Suppressor macrophage (primary cell): Measurements from ENCODE around the gene MICAL3.
A peak's percentile ranks its signal among the peaks of the same experiment; 100 is the strongest.

Source experiments
- DNase-seq, 4 experiments: peaks; one replicate each; pipeline ENCODE4 v3.0.0-alpha.2; 2020 to 2022

MICAL3 gene

DNA sequence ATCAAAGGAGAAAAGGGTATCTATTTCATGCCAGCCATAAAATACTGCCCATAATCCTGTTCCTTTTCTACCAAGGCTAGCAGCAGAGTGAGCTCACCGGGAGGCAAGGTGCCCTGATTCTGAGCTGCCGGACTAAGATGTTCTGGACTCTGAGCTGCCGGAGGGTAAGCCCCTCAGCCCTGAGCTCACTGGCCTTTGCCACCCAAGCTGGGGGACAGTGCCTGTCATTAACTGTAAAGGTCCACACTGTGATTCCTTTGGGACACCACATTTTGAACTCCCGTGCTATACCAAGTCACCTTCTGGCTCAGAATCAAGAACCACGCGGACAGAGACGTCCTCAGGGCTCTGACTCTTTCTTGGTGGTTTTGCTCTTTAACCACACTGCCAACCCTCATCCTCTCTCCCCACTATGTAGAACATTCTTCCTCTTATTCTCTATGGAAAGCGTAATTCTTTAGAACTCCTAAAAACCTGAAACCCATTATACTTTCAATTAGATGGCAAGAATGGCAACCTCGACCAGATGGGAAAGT is 161.6 kb downstream of the MICAL3 start:
- no peak for DNase-seq

DNA sequence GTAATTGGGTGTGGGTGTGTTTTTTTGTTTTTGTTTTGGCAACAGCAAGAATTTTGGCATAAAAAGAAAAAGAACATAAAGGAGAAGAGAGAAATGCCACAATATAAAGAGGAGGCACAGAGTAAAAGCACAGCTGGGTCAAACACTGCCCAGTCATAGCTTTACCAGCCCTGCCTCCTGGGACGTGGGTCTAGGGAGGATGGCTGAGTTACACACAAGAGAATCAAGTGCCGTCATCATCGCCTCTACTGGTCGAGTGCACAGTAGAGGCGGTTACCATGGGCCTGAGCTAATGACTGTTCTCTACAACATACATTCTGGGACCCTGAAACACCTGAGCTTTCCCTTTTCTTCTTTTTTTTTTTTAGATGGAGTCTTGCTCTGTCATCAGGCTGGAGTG is 162.5 kb downstream of the MICAL3 start:
- DNase-seq: no peak

- DNase-seq: no peak
Measured at GRCh38 chr22:17860220-17860965, 164.0 kb downstream of the MICAL3 start.

DNA sequence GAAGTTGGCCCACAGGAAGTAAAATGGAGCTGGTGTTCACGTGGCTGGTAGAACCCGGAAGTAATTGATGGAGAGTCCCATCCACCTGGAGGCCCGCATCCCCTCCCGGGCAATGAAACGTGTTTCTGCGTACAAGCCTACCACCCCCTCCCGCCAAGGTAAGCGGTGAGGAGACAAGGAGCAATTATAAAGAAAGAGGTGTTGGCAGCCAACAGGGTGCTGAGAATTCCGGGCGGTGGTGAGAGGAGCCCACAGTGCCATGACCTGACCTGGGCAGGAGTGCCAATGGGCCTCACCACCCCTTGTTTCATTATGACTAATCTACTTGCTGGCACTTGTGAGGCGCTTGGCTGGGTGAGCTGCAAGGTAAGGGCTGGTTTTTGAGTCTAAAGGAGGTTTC is 166.3 kb downstream of the MICAL3 start:
- DNase-seq: no peak

- no peak for DNase-seq
Measured at GRCh38 chr22:17855572-17856290, 168.6 kb downstream of the MICAL3 start.

DNA sequence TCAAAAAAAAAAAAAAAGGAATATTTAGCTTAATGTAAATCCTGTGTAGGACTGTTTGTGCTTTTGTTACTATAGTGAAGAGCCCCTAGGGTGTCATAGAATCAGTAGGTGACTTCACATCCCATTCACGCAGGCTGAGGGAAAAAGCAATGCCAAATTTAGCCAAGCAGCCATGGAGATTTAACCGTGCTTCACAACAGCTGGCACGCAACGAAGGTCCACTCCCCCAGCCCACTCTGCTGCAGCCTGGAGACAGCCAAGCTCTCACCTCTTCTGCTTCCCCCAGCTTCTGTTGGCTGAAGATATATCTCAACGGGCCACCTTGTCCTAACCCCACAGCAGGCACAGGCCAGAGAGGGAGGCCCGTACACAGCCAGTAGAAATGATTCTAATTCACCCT is 171.3 kb downstream of the MICAL3 start:
- DNase-seq: no peak

- no peak for DNase-seq
Measured at GRCh38 chr22:17851759-17852158, 172.6 kb downstream of the MICAL3 start.

GRCh38 chr22:17847360-17848078 is 176.8 kb downstream of the MICAL3 start:
- DNase-seq: no peak

- DNase-seq: no peak
Measured at GRCh38 chr22:17846326-17846992, 177.9 kb downstream of the MICAL3 start.

DNA sequence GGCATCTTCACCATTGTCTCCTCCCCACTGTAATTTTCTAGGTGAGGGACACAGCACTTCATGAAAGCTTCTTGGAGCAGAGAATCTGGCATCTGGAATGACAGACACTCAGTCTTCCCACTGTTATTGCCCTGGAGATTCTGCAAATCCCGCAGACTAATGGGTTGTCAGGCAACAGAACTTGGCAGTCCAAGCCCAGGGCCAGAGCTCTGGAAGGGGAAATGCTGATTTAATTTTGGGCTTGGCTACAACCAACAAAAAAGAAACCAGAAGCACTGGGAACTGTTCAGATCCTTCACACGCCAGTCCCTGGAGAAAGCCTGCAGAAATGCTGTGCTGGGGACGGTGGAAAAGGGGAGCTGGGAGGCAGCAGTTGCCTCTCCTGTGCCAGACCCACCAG is 178.6 kb downstream of the MICAL3 start:
- DNase-seq: no peak

DNA sequence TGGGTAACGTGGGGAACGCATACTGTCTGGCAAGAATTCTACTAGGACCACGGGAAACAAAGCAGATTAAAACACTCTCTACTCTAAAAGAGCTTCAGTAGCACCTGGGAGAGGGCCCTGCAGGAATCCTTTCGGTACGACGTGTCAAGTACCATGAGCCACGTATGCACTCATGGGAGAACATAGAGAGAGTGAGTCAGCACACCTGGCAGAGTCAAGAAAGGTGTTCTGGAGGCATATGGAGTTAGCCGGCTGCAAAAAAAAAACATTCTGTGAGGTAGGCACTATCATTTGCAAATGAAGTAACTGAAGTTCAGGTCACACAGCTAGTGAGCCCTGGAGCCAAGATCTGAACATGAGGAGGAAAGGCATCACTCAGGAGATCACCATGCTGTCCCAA is 179.0 kb downstream of the MICAL3 start:
- no peak for DNase-seq

DNA sequence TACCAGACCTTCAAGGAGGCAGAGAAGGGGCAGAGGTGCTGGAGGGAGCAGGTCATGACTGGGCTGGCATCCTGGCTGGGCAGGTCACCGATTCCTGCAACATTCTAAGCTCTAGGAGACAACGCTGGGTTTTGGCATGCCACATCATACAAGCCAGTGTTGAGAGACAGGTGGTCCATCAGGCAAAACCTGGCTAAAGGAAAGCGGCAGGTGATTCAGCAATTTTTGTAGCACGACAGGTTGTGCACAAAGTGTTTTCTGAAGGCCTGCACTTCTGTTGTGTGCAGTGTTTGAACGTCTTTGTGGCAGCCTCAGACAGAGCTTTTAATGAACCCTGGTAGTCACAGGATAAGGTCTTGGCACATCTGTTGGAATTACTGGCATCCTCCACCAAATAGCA is 180.2 kb downstream of the MICAL3 start:
- no peak for DNase-seq

GRCh38 chr22:17842386-17842785 is 182.0 kb downstream of the MICAL3 start:
- DNase-seq: peak in 3 of 4 experiments; percentile 8 to 33 (median 10)

GRCh38 chr22:17841836-17842235 is 182.5 kb downstream of the MICAL3 start:
- DNase-seq: no peak

GRCh38 chr22:17838180-17838865 is 186.0 kb downstream of the MICAL3 start:
- no peak for DNase-seq

- DNase-seq: no peak
Measured at GRCh38 chr22:17836992-17837742, 187.2 kb downstream of the MICAL3 start.

GRCh38 chr22:17835256-17835655 is 189.1 kb downstream of the MICAL3 start:
- no peak for DNase-seq

DNA sequence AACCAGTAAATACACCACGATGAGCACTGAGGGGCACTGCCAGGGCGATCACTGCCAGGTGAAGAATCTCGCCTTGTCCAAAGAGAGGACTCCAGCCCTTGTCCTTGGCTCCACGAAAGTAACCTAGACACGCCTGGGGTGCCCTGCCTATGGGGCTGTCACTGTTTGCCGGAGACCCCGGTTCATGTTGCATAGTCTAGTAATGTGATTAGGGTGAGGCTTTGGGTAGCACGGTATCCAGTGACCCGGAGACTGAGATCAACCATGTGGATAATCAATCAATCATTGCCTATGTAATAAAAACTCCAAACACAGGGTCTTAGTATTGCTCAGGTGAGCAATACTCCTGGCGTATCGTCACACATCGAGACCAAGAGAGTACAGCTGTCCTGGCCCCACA is 190.9 kb downstream of the MICAL3 start:
- no peak for DNase-seq

DNA sequence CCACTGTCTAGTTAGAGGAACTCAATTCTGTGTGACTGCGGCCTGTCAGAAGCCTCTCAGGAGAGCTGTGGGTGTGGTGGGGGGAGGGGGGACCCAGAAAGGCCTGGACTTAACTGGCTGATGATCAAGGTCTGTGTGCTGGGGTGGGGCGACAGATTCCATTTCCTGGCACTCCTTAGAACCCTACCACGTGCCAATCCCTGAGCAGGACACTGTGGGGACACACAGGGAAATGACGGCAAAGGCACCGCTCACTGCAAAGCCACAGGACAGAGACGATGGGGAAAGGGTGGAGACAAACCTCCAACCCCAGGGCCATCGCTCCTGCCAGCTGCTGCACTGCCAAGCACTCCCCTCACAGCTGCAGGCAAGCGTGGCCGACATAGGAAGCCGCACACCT is 191.7 kb downstream of the MICAL3 start:
- no peak for DNase-seq

- DNase-seq: no peak
Measured at GRCh38 chr22:17831501-17832251, 192.7 kb downstream of the MICAL3 start.
